Smooth muscle cell of the coronary artery (primary cell): ENCODE data around the gene XPNPEP3. TPM values are rescaled to one million over a fixed set of nuclear protein-coding genes. Genes with fewer than 3 reads are reported as not detected.

ENCODE experiments used
- total RNA-seq: library from RNA; depleted of rRNA; stranded (reverse); fragments of >200 nt; gene quantifications from 2 replicates; pipeline ENCODE4 v1.2.3, GENCODE V29; 2014; ENCODE audit warnings: low replicate concordance

The XPNPEP3 gene
- total RNA-seq: 3.8 and 4.6 TPM in 2 replicates

DNA sequence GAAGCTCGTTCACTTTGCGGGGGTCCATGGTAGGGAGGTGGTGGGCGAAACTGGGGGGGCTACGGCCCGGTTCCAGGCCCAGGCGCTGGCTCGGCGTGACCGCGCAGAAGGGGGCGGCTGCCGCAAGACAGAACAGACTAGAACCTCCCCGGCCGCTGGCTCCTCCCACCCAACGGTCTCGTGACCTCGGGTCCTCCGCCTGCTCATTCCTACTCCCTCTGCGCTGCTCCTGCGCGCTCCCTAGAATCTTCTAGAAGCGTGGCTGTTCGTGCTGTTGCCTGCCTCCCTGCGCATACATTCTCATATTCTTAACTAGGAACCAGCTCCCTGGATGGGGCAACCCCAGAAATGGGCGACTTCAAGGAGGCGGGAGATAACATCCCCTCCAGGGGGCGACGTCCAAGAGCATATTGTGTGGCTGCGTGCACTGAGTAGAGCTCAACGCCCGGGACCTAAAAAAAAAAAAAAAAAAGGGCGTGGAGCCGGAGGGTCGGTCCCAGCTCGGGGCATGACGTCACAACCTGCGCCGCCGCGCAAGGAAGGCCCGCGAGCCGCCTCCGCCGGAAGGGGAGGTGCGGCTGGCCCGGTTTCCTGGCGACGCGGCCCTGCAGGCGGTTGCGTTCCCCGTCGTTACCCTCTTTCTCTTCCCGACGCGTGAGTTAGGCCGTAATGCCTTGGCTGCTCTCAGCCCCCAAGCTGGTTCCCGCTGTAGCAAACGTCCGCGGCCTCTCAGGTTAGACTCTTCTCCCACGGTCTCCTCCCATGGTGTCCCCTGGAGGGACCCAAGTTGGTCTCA lies at the start of gene XPNPEP3, which contains the start of gene ST13:
Gene XPNPEP3, plus strand, starts transcription at position 636 of the 796 bp plus-strand sequence. Its CDS starts 34 bp downstream, at position 670.
Gene ST13, minus strand, starts transcription at position 127 of the 796 bp plus-strand sequence. Its CDS starts 99 bp downstream, at position 28.

DNA sequence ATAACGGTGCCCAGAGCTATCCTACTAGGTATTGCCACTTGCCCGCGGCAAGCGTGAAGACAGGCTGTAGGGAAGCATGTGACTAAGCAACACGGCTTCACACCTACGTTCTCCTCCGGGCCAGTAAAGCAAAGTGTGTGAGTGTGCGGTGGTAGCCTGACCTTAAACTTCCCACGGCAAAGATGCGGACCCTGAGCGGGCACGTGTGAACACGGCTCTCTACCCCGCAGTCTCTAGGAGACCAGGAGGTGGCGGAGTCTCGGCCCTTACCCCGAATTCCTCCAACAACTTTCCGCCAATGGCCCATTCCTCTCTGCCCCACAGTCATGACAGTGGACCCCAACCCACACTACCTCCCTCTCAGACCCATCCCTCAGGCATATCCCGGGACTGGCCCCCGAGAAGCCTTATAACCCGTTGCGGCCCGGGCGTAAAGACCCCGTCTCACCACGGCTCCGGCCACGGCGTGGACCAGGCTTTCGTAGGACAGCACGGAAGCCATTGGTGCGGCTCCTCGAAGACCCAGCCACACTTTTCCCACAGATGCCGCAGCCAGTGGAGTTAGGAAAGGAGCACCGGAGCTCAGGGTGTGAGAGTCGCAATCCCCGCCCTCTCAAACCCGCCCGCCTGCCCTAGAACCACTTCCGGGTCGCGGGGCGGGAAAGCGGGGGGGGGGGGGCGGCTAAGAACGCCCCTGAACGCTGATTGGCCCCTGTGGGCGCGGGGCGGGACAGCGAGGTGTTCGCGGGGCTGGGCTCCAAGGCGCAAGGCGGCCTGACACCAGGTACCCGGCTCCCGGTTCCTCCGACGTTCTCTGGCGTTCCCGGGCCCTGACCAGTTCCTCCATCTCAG lies 38.0 kb upstream of the XPNPEP3 start, which contains the start of gene SLC25A17:
Gene SLC25A17, minus strand, starts transcription at position 600 of the 852 bp plus-strand sequence. Its CDS starts 98 bp downstream, at position 502.

DNA sequence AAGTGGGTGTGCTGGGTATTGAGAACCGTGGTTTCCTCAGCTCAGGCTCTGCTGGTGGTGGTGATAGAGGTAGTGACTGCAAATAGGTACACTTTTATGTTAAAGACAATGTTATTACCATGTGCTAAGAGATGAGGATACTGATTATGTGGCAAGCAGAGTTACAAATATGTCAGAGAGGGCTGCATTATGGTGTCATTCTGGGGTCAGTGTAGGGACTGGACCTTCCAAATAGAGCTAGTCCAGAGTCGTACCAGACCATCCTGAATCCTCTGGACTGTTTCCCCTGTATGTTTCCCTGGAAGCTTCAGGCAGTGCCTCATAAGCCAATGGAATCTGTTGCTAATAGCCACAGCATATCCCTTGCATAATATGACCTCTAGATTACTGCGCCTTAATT lies 5.1 kb downstream of the XPNPEP3 start, which contains the start of gene DNAJB7:
Gene DNAJB7, minus strand, starts transcription at position 101 of the 400 bp plus-strand sequence. CDS start 119 bp downstream, outside the sequence.

DNA sequence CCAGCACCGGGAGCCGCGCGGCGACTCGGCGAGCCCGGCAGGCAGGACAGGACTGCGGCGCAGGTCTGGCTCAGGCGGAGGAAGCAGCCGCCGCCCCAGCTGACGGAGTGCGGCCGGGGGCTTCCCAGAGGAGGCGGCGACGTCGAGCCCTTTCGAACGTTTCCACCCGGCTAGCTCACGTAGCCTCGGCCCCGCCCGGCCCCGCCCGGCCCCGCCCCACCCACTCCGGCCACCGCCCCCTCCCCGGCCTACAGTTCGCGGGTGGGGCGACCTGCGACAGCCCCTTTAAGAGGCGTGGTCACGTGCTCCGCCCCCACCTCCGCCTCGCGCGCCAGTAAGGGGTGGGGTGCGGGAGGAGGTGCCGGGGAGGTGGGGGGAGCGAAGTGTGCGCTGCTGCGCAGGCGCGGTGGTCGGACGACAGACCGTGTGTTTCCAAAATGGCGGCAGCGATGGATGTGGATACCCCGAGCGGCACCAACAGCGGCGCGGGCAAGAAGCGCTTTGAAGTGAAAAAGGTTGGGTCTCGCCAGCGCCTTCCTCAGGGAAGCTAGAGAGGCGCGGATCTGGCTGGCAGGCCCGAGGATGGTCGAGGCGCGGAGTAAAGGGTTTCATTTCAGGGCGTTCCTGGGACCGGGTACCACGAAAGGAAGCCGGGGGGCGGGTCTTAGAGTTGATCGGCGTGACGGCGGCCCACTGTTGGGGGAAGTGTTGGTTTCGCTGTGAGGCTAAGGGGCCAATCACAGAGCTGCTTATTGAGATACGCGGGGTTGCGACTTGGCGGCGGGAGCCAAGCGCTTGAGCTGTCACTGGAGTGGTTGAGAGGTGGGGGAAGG lies 94.2 kb downstream of the XPNPEP3 start, which contains the start of gene RBX1:
Gene RBX1, plus strand, starts transcription at position 417 of the 833 bp plus-strand sequence. Its CDS starts 21 bp downstream, at position 438.

Other genes starting within 250 kb of the XPNPEP3 start
- 20.7 and 24.7 TPM in 2 replicates for gene MRTFA, start 220.4 kb upstream of the XPNPEP3 start, total RNA-seq
- 0.38 and 6.1 TPM in 2 replicates for gene MCHR1, start 177.7 kb upstream of the XPNPEP3 start, total RNA-seq
- gene SLC25A17, start 37.8 kb upstream of the XPNPEP3 start, total RNA-seq: 6.7 and 11.2 TPM in 2 replicates
- 202 and 461 TPM in 2 replicates for gene ST13, start 509 bp upstream of the XPNPEP3 start, total RNA-seq
- gene DNAJB7, start 5.0 kb downstream of the XPNPEP3 start, total RNA-seq: not detected in 2 replicates
- 39.3 and 75.8 TPM in 2 replicates for gene RBX1, start 94.2 kb downstream of the XPNPEP3 start, total RNA-seq
- 26.5 and 32.1 TPM in 2 replicates for gene EP300, start 235.4 kb downstream of the XPNPEP3 start, total RNA-seq